Measurements from ENCODE around the gene SLC13A2.

Gene SLC13A2

GRCh38 chr17:28495635-28496034 is 22.2 kb downstream of the SLC13A2 start:
- no peaks in the 10 kb centered on the region for H3K9me3 ChIP-seq (replicated peaks; ENCODE audit: low read length)
- no peak overlapping the region for H3K9ac ChIP-seq (ENCODE audit: low read depth, low read length)
- no peaks in the 10 kb centered on the region for H3K4me1 ChIP-seq (ENCODE audit: control insufficient read depth, insufficient read depth, low read length)
- no peaks in the 10 kb centered on the region for H3K36me3 ChIP-seq (ENCODE audit: insufficient read depth, low read length)
- peaks cover 53% of the 10 kb centered on the region for H3K27me3 ChIP-seq (ENCODE audit: control insufficient read depth, insufficient read depth, low read length)
- H3K4me3 ChIP-seq (ENCODE audit: low read length): no peak overlapping the region
- no peak overlapping the region for H3K4me2 ChIP-seq (ENCODE audit: low read length)

DNA sequence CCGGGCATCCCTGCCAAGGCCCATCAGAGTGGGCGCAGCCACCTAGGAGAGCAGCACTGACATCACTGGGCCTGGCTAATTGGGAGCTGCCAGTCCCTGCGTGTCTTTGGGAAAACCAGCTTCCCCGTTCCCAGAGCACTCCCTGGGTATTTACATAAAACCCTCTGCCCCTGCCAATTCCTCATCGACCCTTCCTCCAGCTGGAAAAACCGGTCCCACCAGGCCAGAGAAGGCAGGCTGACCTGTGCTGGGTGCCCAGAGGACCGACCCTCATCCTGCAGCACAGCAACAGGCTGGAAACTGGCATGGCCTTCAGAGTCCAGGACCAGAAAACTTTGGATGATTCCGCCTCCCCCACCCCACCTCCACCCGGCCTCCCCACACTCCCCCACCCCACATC is 24.5 kb downstream of the SLC13A2 start:
- Histone ChIP-seq H3K4me1 (ENCODE audit: control insufficient read depth, insufficient read depth, low read length) (no peaks in the 10 kb centered on the region), H3K9me3 (replicated peaks; ENCODE audit: low read length) (no peaks in the 10 kb centered on the region), H3K4me2 (ENCODE audit: low read length) (no peak overlapping the region), H3K27me3 (ENCODE audit: control insufficient read depth, insufficient read depth, low read length) (peaks cover 44% of the 10 kb centered on the region), H3K36me3 (ENCODE audit: insufficient read depth, low read length) (no peaks in the 10 kb centered on the region), H3K4me3 (ENCODE audit: low read length) (no peak overlapping the region), H3K9ac (ENCODE audit: low read depth, low read length) (no peak overlapping the region)

- Histone ChIP-seq H3K9me3 (replicated peaks; ENCODE audit: low read length) (no peaks in the 10 kb centered on the region), H3K4me2 (ENCODE audit: low read length) (no peak overlapping the region), H3K9ac (ENCODE audit: low read depth, low read length) (no peak overlapping the region), H3K4me3 (ENCODE audit: low read length) (no peak overlapping the region), H3K27me3 (ENCODE audit: control insufficient read depth, insufficient read depth, low read length) (peaks cover 45% of the 10 kb centered on the region), H3K4me1 (ENCODE audit: control insufficient read depth, insufficient read depth, low read length) (no peaks in the 10 kb centered on the region), H3K36me3 (ENCODE audit: insufficient read depth, low read length) (no peaks in the 10 kb centered on the region)
Observed at GRCh38 chr17:28498652-28499363, 25.4 kb downstream of the SLC13A2 start.

- Histone ChIP-seq H3K9ac (ENCODE audit: low read depth, low read length) (no peak overlapping the region), H3K4me1 (ENCODE audit: control insufficient read depth, insufficient read depth, low read length) (no peaks in the 10 kb centered on the region), H3K9me3 (replicated peaks; ENCODE audit: low read length) (no peaks in the 10 kb centered on the region), H3K4me2 (ENCODE audit: low read length) (no peak overlapping the region), H3K4me3 (ENCODE audit: low read length) (no peak overlapping the region), H3K36me3 (ENCODE audit: insufficient read depth, low read length) (no peaks in the 10 kb centered on the region), H3K27me3 (ENCODE audit: control insufficient read depth, insufficient read depth, low read length) (peaks cover 46% of the 10 kb centered on the region)
Observed at GRCh38 chr17:28499364-28499664, 25.9 kb downstream of the SLC13A2 start.

DNA sequence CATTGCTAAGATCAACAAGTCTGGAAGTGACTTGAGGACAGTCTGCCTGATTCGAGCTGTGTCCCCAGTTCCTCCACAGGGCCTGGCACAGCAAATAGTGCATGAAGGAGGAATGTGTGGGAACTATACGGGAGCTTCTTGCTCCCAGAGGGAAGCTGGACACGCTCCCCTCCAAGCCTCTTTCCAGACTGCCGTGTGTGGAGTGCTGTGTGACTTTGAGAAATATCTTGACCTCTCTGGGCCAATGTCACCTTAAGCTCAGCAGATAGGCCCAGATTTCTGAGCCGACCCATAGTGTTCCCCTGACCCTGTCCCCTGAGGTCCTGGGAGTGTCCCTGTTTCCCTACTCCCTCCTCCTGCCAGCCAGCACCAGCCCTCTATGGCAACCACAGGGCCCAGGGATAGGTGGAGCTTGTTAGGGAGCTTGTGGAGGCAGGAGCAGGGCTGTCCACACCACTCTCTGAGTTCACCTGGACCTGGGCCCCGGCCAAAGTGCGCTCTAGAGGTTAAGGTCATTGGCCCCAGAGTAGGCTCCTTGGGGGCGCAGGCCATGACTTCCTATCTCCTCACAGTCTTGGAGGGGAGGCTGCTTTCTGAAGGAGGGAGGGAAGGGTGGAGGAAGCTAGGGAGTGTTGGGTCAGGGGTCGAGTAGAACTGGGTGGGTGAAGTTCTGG is 26.4 kb downstream of the SLC13A2 start:
- no peaks in the 10 kb centered on the region for H3K9me3 ChIP-seq (replicated peaks; ENCODE audit: low read length)
- peaks cover 50% of the 10 kb centered on the region for H3K27me3 ChIP-seq (ENCODE audit: control insufficient read depth, insufficient read depth, low read length)
- H3K36me3 ChIP-seq (ENCODE audit: insufficient read depth, low read length): no peaks in the 10 kb centered on the region
- no peak overlapping the region for H3K4me3 ChIP-seq (ENCODE audit: low read length)
- H3K4me1 ChIP-seq (ENCODE audit: control insufficient read depth, insufficient read depth, low read length): no peaks in the 10 kb centered on the region
- H3K4me2 ChIP-seq (ENCODE audit: low read length): no peak overlapping the region
- H3K9ac ChIP-seq (ENCODE audit: low read depth, low read length): no peak overlapping the region

- H3K9ac ChIP-seq (ENCODE audit: low read depth, low read length): no peak overlapping the region
- H3K27me3 ChIP-seq (ENCODE audit: control insufficient read depth, insufficient read depth, low read length): peaks cover 60% of the 10 kb centered on the region
Observed at GRCh38 chr17:28500712-28501379, 27.4 kb downstream of the SLC13A2 start.

GRCh38 chr17:28501421-28502284 is 28.2 kb downstream of the SLC13A2 start:
- H3K4me1 ChIP-seq (ENCODE audit: control insufficient read depth, insufficient read depth, low read length): no peaks in the 10 kb centered on the region
- H3K4me3 ChIP-seq (ENCODE audit: low read length): no peak overlapping the region

More at GRCh38 chr17:28500712-28501379, 27.4 kb downstream of the SLC13A2 start:
- no peak overlapping the region for H3K4me3 ChIP-seq (ENCODE audit: low read length)
- no peaks in the 10 kb centered on the region for H3K9me3 ChIP-seq (replicated peaks; ENCODE audit: low read length)
- no peak overlapping the region for H3K4me2 ChIP-seq (ENCODE audit: low read length)
- H3K36me3 ChIP-seq (ENCODE audit: insufficient read depth, low read length): no peaks in the 10 kb centered on the region
- no peaks in the 10 kb centered on the region for H3K4me1 ChIP-seq (ENCODE audit: control insufficient read depth, insufficient read depth, low read length)

GRCh38 chr17:28503420-28503819 is 30.0 kb downstream of the SLC13A2 start:
- peaks cover 73% of the 10 kb centered on the region for H3K27me3 ChIP-seq (ENCODE audit: control insufficient read depth, insufficient read depth, low read length)

More at GRCh38 chr17:28501421-28502284, 28.2 kb downstream of the SLC13A2 start:
- Histone ChIP-seq H3K27me3 (ENCODE audit: control insufficient read depth, insufficient read depth, low read length) (peaks cover 63% of the 10 kb centered on the region), H3K9me3 (replicated peaks; ENCODE audit: low read length) (no peaks in the 10 kb centered on the region), H3K4me2 (ENCODE audit: low read length) (no peak overlapping the region), H3K9ac (ENCODE audit: low read depth, low read length) (no peak overlapping the region), H3K36me3 (ENCODE audit: insufficient read depth, low read length) (no peaks in the 10 kb centered on the region)

DNA sequence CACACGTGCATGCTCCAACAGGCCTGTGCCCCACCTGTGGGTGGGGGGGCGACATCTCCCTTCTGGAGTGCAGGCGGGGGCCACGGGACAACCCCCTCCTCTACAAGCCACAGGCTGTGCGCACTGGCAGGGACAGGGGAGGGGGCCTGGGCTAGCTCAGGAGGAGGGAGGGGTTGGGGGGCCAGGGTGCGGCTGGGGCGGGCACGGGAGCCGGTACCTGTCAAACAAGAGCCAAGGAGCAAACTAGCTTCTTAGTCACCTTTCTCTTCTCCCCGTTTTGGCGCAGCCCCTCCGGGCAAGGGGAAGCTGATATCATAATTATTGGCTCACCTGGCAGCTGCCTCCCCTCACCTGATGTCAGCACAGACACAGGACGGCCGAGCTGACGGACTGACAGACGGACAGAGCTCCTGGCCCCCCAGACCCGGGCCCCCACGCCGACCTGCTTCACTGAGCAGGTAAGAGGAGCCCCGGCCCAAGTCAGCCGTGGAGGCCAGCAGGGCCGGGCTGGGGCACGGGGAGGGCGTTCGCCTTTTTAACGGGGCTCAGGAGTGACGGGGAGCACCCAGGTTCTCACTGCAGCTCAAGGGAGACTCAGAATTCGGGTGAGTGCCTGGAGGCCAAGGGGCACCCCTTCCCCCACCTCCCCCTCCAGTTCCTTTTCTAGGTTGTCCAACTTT is 32.7 kb downstream of the SLC13A2 start, which contains the start of gene FOXN1:
Gene FOXN1, plus strand, starts transcription at position 363 of the 680 bp plus-strand sequence. CDS start 17,622 bp downstream, outside the sequence.
- peaks cover 79% of the 10 kb centered on the region for H3K27me3 ChIP-seq (ENCODE audit: control insufficient read depth, insufficient read depth, low read length)

More at GRCh38 chr17:28503420-28503819, 30.0 kb downstream of the SLC13A2 start:
- Histone ChIP-seq H3K9me3 (replicated peaks; ENCODE audit: low read length) (no peaks in the 10 kb centered on the region), H3K36me3 (ENCODE audit: insufficient read depth, low read length) (no peaks in the 10 kb centered on the region), H3K4me1 (ENCODE audit: control insufficient read depth, insufficient read depth, low read length) (no peaks in the 10 kb centered on the region), H3K4me2 (ENCODE audit: low read length) (no peak overlapping the region), H3K4me3 (ENCODE audit: low read length) (no peak overlapping the region), H3K9ac (ENCODE audit: low read depth, low read length) (no peak overlapping the region)

GRCh38 chr17:28506763-28507487 is 33.5 kb downstream of the SLC13A2 start:
- H3K4me2 ChIP-seq (ENCODE audit: low read length): no peak overlapping the region
- H3K9me3 ChIP-seq (replicated peaks; ENCODE audit: low read length): no peaks in the 10 kb centered on the region
- H3K9ac ChIP-seq (ENCODE audit: low read depth, low read length): no peak overlapping the region
- H3K4me3 ChIP-seq (ENCODE audit: low read length): no peak overlapping the region
- H3K36me3 ChIP-seq (ENCODE audit: insufficient read depth, low read length): no peaks in the 10 kb centered on the region
- H3K27me3 ChIP-seq (ENCODE audit: control insufficient read depth, insufficient read depth, low read length): peaks cover 79% of the 10 kb centered on the region
- no peaks in the 10 kb centered on the region for H3K4me1 ChIP-seq (ENCODE audit: control insufficient read depth, insufficient read depth, low read length)

More for the DNA sequence above, 32.7 kb downstream of the SLC13A2 start, which contains the start of gene FOXN1:
- no peak within 1 kb of the TSS for H3K4me2 ChIP-seq (ENCODE audit: low read length)
- no peaks in the 10 kb centered on the region for H3K9me3 ChIP-seq (replicated peaks; ENCODE audit: low read length)
- H3K4me1 ChIP-seq (ENCODE audit: control insufficient read depth, insufficient read depth, low read length): no peaks in the 10 kb centered on the region
- H3K9ac ChIP-seq (ENCODE audit: low read depth, low read length): no peak within 1 kb of the TSS
- H3K36me3 ChIP-seq (ENCODE audit: insufficient read depth, low read length): no peaks in the 10 kb centered on the region
- no peak within 1 kb of the TSS for H3K4me3 ChIP-seq (ENCODE audit: low read length)
